Fibroblast of lung (primary cell): ENCODE measurements around the gene LAMB2. TPM values are rescaled to one million over a fixed set of nuclear protein-coding genes. Genes with fewer than 3 reads are reported as not detected.

Source experiments
- DNase-seq, 2 donors: peaks; one replicate each; pipeline versions ENCODE4 v3.0.0 to v3.0.0-alpha.2; 2010; ENCODE audit warnings: low read depth in 2 of 2
- H2AFZ ChIP-seq: 2 replicates; pipeline ENCODE4 v1.5.1; 2012; ENCODE audit warnings: low read length, control low read depth, inconsistent platforms
- H3K27ac ChIP-seq: 2 replicates; pipeline ENCODE4 v1.5.1; 2011; ENCODE audit warnings: low read length, control low read depth; ENCODE audit not compliant: insufficient read depth
- H3K27me3 ChIP-seq: 2 replicates; pipeline ENCODE4 v1.5.1; 2011; ENCODE audit warnings: mild to moderate bottlenecking, low read length; ENCODE audit not compliant: control insufficient read depth, insufficient read depth
- H3K36me3 ChIP-seq: 2 replicates; pipeline ENCODE4 v1.5.1; 2011; ENCODE audit warnings: low read length; ENCODE audit not compliant: control insufficient read depth, insufficient read depth
- H3K4me1 ChIP-seq: 2 replicates; pipeline ENCODE4 v1.5.1; 2011; ENCODE audit warnings: low read length; ENCODE audit not compliant: control insufficient read depth, insufficient read depth; ENCODE audit errors: extremely low read depth
- H3K4me2 ChIP-seq: 2 replicates; pipeline ENCODE4 v1.5.1; 2011; ENCODE audit warnings: low read length, control low read depth; ENCODE audit not compliant: insufficient read depth; ENCODE audit errors: extremely low read depth
- H3K4me3 ChIP-seq, 4 experiments: fragments of 200-600 bp in 1 of 4; sonication (generic) in 1 of 4; replicated peaks in 1 of 4; 2 replicates each; pipeline ENCODE4 v1.5.1; 2011 to 2016; ENCODE audit warnings: low read length in 4 of 4, low read depth in 3 of 4, mild to moderate bottlenecking in 3 of 4, control low read depth in 2 of 4, inconsistent platforms in 1 of 4, mixed read lengths in 1 of 4; ENCODE audit not compliant: insufficient read depth in 1 of 4; ENCODE audit errors: control extremely low read depth in 1 of 4
- H3K79me2 ChIP-seq: 2 replicates; pipeline ENCODE4 v1.5.1; 2012; ENCODE audit warnings: mild to moderate bottlenecking, low read length, inconsistent platforms; ENCODE audit not compliant: control insufficient read depth, insufficient read depth
- H3K9ac ChIP-seq: 2 replicates; pipeline ENCODE4 v1.5.1; 2011; ENCODE audit warnings: mild to moderate bottlenecking, low read length, control low read depth; ENCODE audit not compliant: insufficient read depth
- H3K9me3 ChIP-seq: 2 replicates; pipeline ENCODE4 v1.5.1; 2012; ENCODE audit warnings: low read depth, low read length; ENCODE audit not compliant: control insufficient read depth, insufficient read depth
- H4K20me1 ChIP-seq: 2 replicates; pipeline ENCODE4 v1.5.1; 2011; ENCODE audit warnings: low read length; ENCODE audit not compliant: control insufficient read depth, insufficient read depth; ENCODE audit errors: extremely low read depth
- EZH2 ChIP-seq: IDR thresholded peaks from 2 replicates; pipeline ENCODE4 v1.5.1; 2012; ENCODE audit warnings: low read length, control low read depth, mild to moderate bottlenecking; ENCODE audit errors: missing control alignments
- polyA plus RNA-seq, 2 donors: library from polyadenylated mRNA; depleted of rRNA in 1 of 2; stranded (reverse) in 1 of 2; unstranded in 1 of 2; fragments of >200 nt; gene quantifications; 2 replicates each; pipeline ENCODE4 v1.2.1, GENCODE V29; 2011 to 2012; ENCODE audit warnings: missing spikeins in 1 of 2
- total RNA-seq: library from RNA; depleted of rRNA; stranded (reverse); fragments of >200 nt; gene quantifications from 2 replicates; pipeline ENCODE4 v1.2.1, GENCODE V29; 2014
- TF ChIP-seq, protein P1 (sequence below), 2 donors: IDR thresholded peaks in 1 of 2; conservative IDR thresholded peaks in 1 of 2; 1 replicate in 1 of 2; 2 replicates in 1 of 2; pipeline ENCODE4 v1.5.1; 2011 to 2012; ENCODE audit warnings: low read length in 2 of 2, control low read depth in 1 of 2, inconsistent platforms in 1 of 2, low read depth in 1 of 2, mild to moderate bottlenecking in 1 of 2

LAMB2 gene
- total and polyA plus RNA-seq, 2 donors (not counting 1 experiment from before 2014, with no cell fraction given): 375 to 1,026 TPM

DNA sequence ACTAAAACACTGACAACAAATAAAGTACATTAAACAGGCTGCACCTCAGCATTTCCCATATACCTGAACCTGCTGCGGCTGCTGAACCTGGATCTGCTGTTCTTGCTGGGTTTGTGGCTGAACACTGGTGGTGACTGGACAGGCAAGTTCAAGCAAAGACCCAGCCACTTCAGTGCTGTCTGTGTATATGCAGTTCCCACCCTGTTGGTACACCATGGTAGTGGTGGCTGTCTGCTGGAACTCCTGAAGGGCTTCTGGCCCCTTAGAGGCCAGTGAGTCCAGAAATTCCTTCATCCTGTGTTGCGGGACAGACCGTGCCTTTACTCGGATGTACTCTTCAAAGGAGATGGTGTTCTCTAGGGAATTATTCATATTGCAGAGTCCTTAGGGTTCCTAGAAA lies 56.2 kb downstream of the LAMB2 start:
- no peaks in the 10 kb centered on the region for H3K4me1 ChIP-seq
- no peak for DNase-seq

DNA sequence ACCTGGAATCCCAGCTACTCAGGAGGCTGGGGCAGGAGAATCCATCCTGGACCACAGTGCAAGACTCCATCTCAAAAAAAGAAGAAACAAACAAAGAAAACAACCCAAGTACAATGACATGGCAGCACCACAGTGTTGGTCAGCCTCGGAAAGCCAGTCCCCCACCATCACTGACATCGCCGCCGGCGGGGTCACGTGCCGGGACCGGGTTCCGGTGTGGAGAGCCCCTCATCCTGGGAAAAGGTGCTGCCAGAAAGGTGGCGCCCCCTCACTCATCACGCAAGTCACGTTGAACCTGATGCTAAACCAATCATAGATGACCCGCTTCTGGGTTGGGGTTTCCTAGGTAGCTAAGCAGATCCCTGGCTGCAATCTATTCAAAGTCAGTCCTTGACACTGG lies 56.7 kb downstream of the LAMB2 start:
- peaks cover 15% of the 10 kb centered on the region for H3K36me3 ChIP-seq
- H3K4me3 ChIP-seq: no peak overlapping the region
- no peaks in the 10 kb centered on the region for H3K4me1 ChIP-seq
- no peak overlapping the region for H2AFZ ChIP-seq
- H3K9ac ChIP-seq: no peak overlapping the region
- no peaks in the 10 kb centered on the region for H3K9me3 ChIP-seq
- no peak overlapping the region for H3K27ac ChIP-seq
- H3K79me2 ChIP-seq: peaks cover 25% of the 10 kb centered on the region
- no peak for TF ChIP-seq EZH2
- TF ChIP-seq, protein P1, sequence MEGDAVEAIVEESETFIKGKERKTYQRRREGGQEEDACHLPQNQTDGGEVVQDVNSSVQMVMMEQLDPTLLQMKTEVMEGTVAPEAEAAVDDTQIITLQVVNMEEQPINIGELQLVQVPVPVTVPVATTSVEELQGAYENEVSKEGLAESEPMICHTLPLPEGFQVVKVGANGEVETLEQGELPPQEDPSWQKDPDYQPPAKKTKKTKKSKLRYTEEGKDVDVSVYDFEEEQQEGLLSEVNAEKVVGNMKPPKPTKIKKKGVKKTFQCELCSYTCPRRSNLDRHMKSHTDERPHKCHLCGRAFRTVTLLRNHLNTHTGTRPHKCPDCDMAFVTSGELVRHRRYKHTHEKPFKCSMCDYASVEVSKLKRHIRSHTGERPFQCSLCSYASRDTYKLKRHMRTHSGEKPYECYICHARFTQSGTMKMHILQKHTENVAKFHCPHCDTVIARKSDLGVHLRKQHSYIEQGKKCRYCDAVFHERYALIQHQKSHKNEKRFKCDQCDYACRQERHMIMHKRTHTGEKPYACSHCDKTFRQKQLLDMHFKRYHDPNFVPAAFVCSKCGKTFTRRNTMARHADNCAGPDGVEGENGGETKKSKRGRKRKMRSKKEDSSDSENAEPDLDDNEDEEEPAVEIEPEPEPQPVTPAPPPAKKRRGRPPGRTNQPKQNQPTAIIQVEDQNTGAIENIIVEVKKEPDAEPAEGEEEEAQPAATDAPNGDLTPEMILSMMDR (conservative IDR thresholded peaks at IDR 0.05 in 1 of 2, IDR thresholded peaks at IDR 0.05 in 1 of 2; ENCODE audit: low read depth in 1 of 2, low read length in 2 of 2): no peak
- H3K27me3 ChIP-seq: no peaks in the 10 kb centered on the region
- no peaks in the 10 kb centered on the region for H4K20me1 ChIP-seq
- DNase-seq: no peak
- H3K4me2 ChIP-seq: no peak overlapping the region

More for the DNA sequence above, 56.2 kb downstream of the LAMB2 start:
- Histone ChIP-seq H2AFZ (no peak overlapping the region), H3K79me2 (peaks cover 30% of the 10 kb centered on the region), H3K27ac (no peak overlapping the region), H3K4me3 (no peak overlapping the region), H3K4me2 (no peak overlapping the region), H3K9ac (no peak overlapping the region), H3K9me3 (no peaks in the 10 kb centered on the region), H4K20me1 (no peaks in the 10 kb centered on the region), H3K27me3 (no peaks in the 10 kb centered on the region), H3K36me3 (peaks cover 15% of the 10 kb centered on the region)
- no peak for TF ChIP-seq EZH2
- TF ChIP-seq, protein P1 (conservative IDR thresholded peaks at IDR 0.05 in 1 of 2, IDR thresholded peaks at IDR 0.05 in 1 of 2; ENCODE audit: low read depth in 1 of 2, low read length in 2 of 2): no peak

Other genes with a start within 250 kb of the LAMB2 start
- gene SLC25A20, start 234.2 kb downstream of the LAMB2 start, total RNA-seq: 13.1 and 25.1 TPM in 2 replicates
- gene SLC25A20, start 234.2 kb downstream of the LAMB2 start, polyA plus RNA-seq: 40.3 and 40.6 TPM in 2 replicates
- 80.1 and 91.7 TPM in 2 replicates for gene ARIH2, start 214.2 kb downstream of the LAMB2 start, total RNA-seq
- gene ARIH2, start 214.2 kb downstream of the LAMB2 start, polyA plus RNA-seq: 65.8 and 71.4 TPM in 2 replicates
- 33.4 and 46.7 TPM in 2 replicates for gene P4HTM, start 142.8 kb downstream of the LAMB2 start, total RNA-seq
- 16.0 and 16.2 TPM in 2 replicates for gene P4HTM, start 142.8 kb downstream of the LAMB2 start, polyA plus RNA-seq
- gene WDR6, start 125.7 kb downstream of the LAMB2 start, total RNA-seq: 59.6 and 77.9 TPM in 2 replicates
- 58.7 and 68.2 TPM in 2 replicates for gene WDR6, start 125.7 kb downstream of the LAMB2 start, polyA plus RNA-seq
- gene DALRD3, start 114.5 kb downstream of the LAMB2 start, total RNA-seq: 53.4 and 70.2 TPM in 2 replicates
- 40.2 and 50.8 TPM in 2 replicates for gene DALRD3, start 114.5 kb downstream of the LAMB2 start, polyA plus RNA-seq
- gene NDUFAF3, start 110.9 kb downstream of the LAMB2 start, total RNA-seq: 71.1 and 113 TPM in 2 replicates
- gene NDUFAF3, start 110.9 kb downstream of the LAMB2 start, polyA plus RNA-seq: 57.3 and 69.1 TPM in 2 replicates
- 448 and 560 TPM in 2 replicates for gene IMPDH2, start 103.7 kb downstream of the LAMB2 start, total RNA-seq
- 187 and 203 TPM in 2 replicates for gene IMPDH2, start 103.7 kb downstream of the LAMB2 start, polyA plus RNA-seq
- gene QRICH1, start 39.0 kb downstream of the LAMB2 start, total RNA-seq: 50.3 and 59.0 TPM in 2 replicates
- 48.7 and 71.6 TPM in 2 replicates for gene QRICH1, start 39.0 kb downstream of the LAMB2 start, polyA plus RNA-seq
- gene QARS1, start 28.3 kb downstream of the LAMB2 start, total RNA-seq: 292 and 304 TPM in 2 replicates
- gene QARS1, start 28.3 kb downstream of the LAMB2 start, polyA plus RNA-seq: 164 and 166 TPM in 2 replicates
- gene USP19, start 12.2 kb downstream of the LAMB2 start, total RNA-seq: 49.1 and 53.8 TPM in 2 replicates
- gene USP19, start 12.2 kb downstream of the LAMB2 start, polyA plus RNA-seq: 23.3 and 25.0 TPM in 2 replicates
- gene CCDC71, start 33.3 kb upstream of the LAMB2 start, total RNA-seq: 16.4 and 17.8 TPM in 2 replicates
- 13.0 and 16.1 TPM in 2 replicates for gene CCDC71, start 33.3 kb upstream of the LAMB2 start, polyA plus RNA-seq
- 40.5 and 42.6 TPM in 2 replicates for gene KLHDC8B, start 38.5 kb upstream of the LAMB2 start, total RNA-seq
- 26.7 and 34.4 TPM in 2 replicates for gene KLHDC8B, start 38.5 kb upstream of the LAMB2 start, polyA plus RNA-seq
- 1.5 TPM in 2 replicates for gene C3orf62, start 144.2 kb upstream of the LAMB2 start, total RNA-seq
- 1.2 and 1.3 TPM in 2 replicates for gene C3orf62, start 144.2 kb upstream of the LAMB2 start, polyA plus RNA-seq
- 20.3 and 28.7 TPM in 2 replicates for gene USP4, start 207.0 kb upstream of the LAMB2 start, total RNA-seq
- 47.1 and 53.9 TPM in 2 replicates for gene USP4, start 207.0 kb upstream of the LAMB2 start, polyA plus RNA-seq
- gene GPX1, start 225.3 kb upstream of the LAMB2 start, total RNA-seq: 447 and 456 TPM in 2 replicates
- 227 and 428 TPM in 2 replicates for gene GPX1, start 225.3 kb upstream of the LAMB2 start, polyA plus RNA-seq